HG02588 (cell line): ENCODE results near the gene LARP6.
"Not testable (repeated sequence)": the region's sequence is repeated elsewhere in the genome, so short reads cannot be mapped to it uniquely, and the experiment has no call there.

Experiments
- ATAC-seq: cut with Tn5 transposase; IDR thresholded peaks from one replicate; pipeline ENCODE4 v1.9.1; 2021; ENCODE audit warnings: mild to moderate bottlenecking, moderate library complexity; ENCODE audit not compliant: unreplicated experiment

The LARP6 gene

DNA sequence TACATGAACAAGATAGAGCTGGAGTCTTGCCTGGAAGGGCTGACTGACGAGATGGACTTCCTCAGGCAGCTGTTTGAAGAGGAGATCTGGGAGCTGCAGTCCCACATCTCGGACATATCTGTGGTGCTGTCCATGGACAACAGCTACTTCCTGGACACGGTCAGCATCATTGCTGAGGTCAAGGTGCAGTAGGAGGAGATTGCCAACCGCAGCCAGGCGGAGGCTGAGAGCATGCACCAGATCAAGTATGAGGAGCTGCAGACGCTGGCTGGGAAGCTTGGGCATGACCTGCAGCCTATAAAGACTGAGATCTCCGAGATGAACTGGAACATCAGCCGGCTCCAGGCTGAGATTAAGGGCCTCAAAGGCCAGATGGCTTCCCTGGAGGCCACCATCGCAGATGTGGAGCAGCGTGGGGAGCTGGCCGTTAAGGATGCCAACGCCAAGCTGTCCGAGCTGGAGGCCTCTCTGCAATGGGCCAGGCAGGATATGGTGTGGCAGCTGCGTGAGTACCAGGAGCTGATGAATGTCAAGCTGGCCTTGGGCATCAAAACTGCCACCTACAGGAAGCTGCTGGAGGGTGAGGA is 5.5 kb upstream of the LARP6 start:
- ATAC-seq: no peak

DNA sequence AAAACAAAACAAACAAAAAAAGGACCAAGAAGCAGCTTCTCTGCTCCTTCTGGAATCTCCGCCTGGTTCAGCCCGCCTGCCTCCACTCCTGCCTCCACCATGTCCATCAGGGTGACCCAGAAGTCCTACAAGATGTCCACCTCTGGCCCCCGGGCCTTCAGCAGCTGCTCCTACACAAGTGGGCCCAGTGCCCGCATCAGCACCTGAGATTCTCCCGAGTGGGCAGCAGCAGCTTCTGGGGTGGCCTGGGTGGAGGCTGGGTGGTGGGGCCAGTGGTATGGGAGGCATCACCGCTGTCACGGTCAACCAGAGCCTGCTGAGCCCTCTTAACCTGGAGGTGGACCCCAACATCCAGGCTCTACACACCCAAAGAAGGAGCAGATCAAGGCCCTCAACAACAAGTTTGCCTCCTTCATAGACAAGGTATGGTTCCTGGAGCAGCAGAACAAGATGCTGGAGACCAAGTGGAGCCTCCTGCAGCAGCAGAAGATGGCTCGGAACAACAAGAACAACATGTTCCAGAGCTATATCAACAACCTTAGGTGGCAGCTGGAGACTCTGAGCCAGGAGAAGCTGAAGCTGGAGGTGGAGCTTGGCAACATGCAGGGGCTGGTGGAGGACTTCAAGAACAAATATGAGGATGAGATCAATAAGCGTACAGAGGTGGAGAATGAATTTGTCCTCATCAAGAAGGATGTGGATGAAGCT is 4.8 kb upstream of the LARP6 start:
- not testable (repeated sequence) for ATAC-seq

DNA sequence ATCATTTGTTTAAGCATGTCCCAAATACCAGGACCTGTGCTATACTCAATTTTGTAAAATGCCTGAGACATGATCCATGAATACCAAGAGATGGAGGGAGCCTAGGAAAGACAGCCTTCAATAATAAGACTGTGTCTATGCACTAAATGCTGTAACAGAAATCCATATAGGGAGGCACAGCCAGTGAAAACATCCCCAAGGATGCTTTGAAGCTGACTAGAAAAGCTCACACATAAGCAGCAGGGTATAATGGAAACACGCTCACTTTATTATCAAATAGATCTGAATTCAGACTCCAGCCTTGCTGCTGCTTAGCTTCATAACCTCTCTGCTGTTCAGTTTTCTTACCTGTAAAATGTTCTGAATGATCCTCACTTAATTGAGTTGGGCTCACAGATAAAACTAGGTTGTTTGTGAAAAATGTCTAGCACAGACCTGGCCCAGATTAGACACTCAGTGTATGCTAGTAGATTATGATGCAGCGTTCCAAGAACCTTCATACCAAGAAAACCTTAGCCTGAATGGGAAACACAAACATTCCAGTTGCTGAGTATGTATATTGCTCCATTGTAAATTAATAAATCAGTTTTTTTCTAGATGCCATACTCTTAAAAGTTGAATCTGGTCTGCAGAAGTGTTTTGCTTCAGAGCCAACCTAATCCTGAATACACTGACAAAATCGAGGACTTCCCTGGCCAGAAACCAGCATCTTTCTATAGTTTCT is 3.8 kb upstream of the LARP6 start:
- ATAC-seq: no peak

DNA sequence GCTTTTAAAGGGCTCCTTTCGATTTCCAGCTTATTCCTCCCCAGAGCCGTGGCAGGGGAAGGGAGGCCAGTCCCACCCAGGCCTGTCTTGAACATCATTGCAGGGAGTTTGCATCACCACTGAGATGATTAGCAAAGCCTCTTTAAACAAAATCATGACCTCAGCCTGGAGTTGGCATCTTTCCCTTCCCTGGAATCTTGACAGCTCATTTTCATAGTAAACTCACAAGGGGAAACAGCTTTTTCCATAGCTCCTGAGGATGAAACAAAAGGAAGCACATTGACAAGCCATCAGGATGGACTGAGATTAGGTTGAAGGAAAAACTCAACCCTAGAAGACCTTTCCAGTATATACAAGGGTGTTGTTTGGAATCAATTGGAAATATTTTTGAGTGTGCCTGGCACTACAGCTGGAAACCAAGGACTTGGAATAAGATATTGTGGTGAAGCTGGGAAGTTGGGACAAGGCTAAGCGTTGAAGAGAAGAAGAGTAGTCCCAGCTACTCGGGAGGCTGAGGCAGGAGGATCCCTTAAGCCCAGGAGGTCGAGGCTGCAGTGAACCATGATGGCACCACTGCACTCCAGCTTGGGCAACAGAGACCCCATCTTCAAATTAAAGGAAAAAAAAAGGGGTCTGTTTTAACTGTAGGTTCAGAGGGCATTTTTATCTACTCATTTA is 3.1 kb upstream of the LARP6 start:
- ATAC-seq: no peak

DNA sequence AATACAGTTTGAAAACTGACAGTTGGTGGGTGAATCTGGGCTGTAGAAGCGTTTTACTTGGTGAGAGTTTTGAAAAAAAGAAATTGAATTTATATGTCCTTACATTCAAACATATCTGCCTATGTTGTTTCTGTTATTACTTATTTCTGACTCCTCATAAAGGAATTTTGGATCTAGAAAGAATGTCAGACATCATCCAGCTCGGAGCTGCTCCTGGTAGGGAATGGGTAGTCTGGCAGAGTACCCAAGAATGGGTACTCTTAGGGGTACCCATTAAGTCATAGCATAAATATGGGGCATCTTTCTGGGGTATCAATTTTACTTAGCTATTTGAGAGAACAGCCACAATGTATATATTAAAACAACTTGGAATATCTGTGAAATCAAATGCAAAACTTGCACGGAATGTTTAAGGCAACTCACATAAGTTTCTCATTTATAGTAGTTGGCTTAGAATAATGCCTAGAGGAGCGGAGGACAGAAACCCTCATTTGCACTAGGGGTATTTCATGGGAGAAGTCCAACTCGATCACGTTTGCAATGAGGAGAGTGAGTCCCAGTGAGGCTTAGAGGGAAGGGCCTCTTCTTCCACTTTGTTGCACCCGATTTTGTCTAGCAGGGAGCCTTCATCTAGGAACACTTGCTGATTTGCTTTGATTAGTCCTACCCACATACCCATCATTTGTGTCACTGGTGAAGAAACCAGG is 2.4 kb upstream of the LARP6 start:
- no peak for ATAC-seq

DNA sequence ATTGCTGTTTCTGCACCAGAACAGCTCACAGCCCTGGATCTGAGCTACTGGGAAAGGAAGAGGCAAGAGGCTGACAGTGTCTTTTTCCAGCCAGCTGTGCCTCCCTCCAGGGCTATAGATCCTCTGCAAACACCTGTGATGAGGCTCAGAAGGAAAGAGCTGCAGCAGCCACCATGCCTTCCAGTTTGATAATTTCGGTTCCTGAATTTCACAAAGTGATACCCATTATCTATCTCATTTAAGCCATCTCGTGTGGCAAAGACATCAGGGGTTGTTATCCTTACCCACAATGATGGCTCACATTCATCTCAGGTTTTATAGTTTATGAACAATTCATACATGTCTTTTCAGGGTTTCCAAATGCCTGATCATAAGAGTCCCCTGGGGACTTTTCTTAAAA is 1.8 kb upstream of the LARP6 start:
- no peak for ATAC-seq

DNA sequence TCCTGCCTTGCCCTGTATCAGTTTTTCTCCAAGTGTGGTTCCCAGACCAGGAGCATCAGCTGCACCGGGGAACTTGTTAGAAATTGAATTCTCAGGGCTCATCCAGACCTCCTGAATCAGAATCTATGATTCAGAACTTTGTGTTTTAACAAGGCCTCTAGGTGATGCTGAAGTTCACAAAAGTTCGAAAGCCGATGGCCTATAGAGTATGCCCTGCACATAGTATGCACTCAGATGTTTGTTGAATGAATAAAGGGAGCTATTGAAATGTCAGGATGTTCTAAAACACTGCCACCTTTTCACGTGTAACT is 664 bp upstream of the LARP6 start:
- no peak for ATAC-seq

DNA sequence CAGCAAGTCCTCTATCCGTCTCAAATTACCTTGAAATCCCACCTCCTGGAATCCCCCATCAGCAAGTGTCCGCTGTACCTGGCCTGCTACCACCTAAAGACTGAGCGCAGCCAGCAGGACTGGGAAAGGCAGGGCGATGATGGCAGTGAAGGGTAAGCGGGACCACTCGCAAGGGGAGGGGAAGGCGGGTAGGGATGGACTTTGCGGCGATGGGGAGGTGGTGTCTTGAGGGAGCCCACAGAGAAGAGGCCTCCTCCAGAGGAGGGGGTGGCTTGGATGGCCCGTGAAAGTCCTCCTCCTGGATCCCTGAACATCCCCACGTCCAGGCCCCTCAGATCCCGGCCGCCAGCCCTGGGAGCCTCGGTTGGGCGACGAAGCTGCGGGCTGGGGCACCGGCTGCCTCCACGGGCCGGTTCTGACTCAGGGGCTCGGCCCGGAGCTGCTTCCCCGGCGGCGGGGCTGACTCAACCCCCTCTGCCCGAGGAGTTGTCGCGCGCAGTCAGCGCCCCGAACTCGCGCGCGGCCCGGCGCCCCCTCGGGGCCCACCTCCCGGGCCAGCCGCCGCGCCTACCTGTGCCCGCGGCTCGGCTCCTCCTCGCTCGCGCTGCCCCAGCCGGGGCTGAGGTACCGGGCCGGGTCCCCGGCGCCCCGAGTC is 512 bp downstream of the LARP6 start:
- no peak for ATAC-seq

DNA sequence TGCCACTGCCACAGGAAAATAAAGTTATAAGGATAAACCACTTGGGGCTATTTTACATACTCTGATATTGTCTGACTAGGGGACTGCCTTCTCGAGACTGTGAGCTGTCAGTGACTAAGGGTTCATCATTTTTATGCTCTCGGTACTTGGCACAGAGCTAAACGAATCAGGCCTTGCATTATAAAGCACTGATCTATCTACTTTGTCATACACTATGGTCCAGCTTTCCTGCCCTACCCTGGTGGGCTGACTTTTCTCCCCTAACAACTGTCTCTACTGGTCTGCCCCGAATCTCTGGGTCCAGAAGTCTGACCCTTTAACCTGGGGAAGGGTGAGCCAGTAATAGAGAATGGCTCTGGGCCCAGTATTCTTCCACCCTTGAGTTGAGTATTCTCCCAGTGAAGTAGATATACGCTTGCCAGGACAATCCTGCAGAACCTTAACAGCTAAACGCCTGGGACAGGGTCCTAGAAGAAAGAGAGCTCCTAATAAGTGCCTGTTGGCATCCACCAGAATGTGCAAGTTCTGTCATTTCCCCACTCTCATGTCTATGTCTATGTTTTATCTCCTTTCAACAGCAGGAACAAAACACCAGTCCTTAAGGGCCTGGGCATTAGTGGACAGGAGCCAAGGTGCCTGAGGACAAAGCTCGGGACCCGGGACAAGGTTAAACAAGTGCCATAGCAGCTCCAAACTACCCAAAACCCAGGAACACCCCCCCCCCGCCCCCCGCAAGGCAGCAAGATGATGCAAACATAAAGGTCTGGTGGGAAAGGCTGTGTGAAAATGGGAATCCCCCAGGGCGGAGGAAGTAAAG is 1.2 kb downstream of the LARP6 start:
- no peak for ATAC-seq

DNA sequence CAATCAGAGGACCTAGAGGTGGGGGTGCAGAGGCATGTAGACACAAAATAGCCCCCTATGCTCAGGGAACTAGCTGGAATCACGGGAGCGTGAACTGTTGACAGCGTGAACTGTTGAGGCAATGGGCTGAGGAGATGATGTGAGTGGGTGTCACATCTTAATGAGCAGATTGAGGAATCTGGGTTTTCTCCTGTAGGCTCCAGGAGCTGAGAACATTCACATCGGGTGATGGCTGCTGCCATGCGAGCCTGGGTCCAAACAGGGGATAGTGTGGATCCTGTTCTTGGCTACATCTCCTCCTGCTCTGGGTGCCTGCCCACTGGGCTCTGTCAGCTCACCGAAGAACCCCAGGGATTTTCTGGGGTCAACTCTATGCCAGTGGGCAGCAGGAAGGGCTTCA is 2.1 kb downstream of the LARP6 start:
- ATAC-seq: no peak

DNA sequence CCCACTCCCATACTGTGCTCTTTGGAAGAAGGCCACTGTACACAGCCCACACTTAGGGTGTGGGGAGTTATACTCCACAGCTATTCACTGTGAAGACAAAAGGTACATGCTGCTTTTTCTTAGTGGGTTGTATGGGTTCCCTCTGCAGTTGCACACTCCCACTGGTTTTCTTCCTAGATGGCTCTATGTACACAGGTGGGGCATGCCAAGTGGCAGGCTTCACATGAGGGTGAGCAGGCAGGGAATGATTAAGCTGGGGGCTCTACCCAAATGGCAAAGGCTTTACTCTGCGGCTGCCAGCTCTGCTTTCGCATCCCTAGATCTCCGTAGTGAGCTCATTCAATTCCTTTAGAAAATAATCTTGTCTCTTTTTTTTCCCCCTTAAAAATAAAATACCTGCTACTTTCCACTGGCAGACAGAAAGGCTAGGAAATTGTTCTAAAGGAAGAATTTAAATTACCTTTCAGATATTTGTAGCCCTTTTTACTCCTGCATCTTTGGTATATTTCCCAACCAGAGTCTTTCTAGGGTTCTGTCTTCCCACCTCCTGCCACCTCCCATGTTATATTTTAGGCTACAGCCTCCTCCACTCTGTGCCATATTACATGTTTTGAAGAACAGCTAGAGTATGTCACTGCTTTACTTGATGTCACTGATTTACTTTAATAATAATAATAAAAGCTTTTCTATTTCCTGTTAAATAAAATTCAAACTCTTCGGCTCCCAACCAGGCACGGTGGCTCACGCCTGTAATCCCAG is 8.2 kb downstream of the LARP6 start:
- no peak for ATAC-seq

DNA sequence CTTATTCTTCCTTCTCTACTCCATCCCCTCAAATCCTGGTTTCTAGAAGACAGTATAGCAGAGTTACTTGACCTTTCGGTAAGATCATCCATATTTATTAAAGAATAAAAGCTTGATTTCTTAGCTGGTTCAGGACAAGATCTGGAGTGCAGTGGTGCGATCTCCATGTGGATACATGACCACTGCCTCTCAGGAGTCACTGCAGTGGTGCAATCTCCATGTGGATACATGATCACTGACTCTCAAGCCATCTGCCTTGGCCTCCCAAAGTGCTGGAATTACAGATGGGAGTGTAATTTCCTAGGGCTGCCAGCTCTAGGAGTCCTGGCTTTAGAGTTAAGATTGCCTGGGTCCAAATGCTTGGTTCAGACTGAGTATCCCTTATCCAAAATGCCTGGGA is 16.5 kb downstream of the LARP6 start:
- ATAC-seq: no peak

DNA sequence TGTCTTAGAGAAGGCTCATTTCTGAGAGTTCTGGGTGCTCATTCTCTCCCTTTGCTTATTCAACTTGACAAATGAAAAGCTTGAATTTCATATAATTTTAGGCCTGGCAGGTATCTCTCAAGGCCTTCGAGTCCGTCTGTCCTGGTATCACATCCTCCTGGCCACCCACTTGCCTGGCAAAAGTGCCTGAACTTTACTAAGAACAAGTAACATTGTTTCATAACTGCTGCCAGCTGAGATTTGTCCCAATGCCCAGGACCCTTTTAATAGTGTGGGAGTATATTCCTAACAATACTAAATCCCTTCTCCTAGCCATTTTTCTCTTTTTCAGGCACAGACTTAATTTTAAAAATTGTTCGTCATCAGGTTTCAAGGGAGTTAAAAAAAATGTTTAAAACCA is 18.1 kb downstream of the LARP6 start:
- ATAC-seq: no peak

DNA sequence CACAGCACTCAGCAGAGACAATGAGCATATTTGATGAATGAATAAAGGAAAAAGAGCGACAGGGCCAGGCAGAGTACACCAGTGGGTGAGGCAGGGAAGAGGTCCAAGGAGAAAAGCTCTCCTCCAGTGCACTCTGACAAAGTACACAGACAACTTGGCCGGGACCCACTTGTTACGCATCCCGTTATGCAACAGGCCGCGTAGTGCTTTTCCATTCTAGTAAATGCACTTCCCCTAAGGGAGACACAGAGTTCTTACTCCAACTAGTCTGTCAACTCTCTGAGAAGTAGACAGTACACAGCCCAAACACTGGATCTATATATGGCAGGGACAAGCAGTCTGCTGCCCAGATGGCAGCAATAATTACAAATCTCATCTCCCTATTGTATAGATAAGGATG is 18.5 kb downstream of the LARP6 start:
- no peak for ATAC-seq

DNA sequence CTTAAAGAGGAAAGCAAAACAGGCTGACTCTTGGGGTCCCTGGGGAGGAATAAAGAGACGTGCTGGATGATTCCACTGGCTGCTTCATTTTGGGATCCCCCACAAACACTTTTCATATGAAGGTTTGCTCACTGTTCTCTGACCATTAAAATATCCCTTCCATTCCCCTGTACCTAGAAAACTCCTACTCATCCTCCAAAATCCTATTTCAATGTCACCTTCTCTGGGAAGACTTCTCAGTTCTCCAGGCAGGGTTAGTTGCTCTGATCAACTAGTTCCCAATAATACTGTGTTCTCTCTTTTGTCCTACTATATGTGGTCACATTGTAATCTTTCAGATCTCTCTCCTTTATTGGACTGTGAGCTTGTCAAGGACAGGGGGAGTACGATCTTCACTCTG is 19.0 kb downstream of the LARP6 start:
- ATAC-seq: no peak

DNA sequence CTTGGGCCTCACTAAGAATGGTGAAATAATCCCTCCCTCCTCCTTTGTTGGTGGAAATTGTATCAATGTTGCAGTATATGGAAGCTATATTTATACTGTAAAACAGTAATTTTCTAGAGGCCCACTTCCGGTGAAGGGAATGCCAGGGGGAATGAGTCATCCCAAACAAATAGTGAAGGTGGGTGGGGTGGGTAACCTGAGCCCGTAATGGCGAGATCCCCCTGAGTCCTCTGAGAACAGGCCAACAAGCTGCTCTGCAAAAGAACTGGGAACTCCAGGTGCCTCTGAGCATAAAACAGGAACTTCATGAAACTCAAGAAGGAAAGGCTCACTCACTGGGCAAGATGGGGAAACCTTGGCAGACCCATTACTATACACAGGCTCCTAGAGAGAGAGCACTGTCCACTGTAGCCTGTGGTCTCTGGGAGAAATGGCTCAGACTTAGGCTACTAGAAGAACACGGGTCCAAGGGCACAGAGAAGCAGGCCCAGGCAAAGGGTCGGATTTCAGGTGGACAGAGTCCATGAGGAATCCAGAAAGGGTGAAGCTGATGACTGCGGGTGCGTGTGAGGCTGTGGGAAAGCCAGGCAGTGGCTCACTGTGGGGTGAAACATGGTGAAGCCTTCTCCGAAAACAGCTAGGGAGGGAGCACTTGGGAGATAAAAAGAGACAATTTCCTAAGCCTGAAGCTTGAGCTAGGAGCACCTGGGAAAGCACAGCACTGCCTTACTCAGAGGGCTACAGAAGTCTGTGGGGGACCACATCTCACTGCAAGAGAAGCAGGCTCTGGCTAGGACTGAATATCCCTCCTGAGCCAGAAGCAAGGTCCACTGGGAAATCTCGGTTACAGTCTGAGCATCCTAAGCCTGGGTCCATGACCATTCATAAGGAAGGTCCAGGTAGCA is 19.8 kb downstream of the LARP6 start:
- ATAC-seq: no peak

DNA sequence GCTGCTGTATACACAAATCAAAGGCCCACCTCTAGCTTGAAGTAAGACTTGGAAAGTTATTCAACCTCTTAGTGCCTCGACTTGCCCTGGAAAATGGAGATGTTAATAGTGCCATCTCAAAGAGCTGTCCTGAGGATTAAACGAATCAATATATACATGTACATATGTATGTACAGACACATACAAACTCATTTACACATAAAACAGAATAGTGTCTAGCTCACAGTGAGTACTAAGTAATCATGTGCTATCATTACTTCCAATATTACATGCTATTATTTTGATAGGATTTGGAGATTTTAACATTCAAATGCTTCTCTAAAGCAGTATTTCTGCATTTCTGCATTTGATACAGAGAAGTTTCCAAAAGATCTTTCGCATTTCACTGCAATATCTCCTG is 20.5 kb downstream of the LARP6 start:
- ATAC-seq: no peak

DNA sequence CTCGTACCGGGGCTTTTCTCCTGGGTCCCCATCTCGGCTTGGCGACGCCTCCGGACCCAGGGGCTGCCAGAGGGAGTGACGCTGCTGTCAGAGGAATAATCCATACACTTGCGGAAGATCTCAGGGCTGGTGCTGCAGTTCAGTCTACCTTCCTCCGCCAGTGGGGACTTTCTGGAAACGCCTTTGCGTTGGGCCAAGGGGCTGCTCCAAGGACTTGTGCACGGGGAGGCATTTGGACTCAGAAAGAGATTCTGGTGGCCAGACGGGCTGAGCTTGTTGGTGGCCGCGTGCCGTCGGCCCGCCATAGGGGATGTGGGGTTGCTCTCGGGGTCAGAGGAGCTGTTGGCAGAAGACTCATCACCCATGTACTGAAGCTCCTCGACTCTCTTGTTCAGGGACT is 21.8 kb downstream of the LARP6 start:
- ATAC-seq: no peak
